Measurements from ENCODE around the gene NETO1.

Gene NETO1

DNA sequence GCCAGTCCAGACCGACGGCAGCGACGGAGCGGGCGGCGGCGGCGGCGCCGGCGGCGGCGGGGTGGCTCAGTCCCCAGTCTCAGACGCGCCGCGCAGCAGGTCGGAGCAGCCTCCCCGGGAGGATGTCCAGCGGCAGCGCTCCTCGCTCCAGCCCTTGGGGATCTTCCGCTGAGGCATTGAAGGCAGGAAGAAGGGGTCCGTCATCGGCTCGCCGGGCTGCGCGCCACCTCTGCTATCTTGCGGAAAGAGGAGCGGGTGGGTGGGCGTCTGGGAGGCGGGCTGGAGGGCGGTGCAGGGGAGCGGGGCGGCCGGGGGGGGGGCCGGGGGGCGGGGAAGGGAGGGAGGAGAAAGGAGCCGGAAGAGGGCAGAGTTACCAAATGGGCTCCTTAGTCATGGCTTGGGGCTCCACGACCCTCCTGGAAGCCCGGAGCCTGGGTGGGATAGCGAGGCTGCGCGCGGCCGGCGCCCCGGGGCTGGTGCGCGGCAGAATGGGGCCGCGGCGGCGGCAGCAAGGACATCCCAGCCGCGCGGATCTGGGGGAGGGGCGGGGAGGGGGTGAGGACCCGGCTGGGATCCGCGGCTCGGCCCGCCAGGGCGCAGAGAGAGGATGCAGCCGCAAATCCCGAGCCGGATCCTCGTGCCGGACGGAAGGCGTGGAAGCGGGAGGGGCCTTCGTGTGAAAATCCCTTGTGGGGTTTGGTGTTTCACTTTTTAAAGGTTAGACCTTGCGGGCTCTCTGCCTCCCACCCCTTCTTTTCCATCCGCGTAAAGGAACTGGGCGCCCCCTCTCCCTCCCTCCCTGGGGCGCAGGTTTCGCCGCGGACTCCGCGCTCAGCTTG is at the start of gene NETO1:
Gene NETO1, minus strand, starts transcription at position 242 of the 839 bp plus-strand sequence. CDS start 696 bp downstream, outside the sequence.
- no peak for TF ChIP-seq GATA1 (IDR thresholded peaks at IDR 0.05; ENCODE audit: low read depth, low read length)
- TF ChIP-seq POLR2A (IDR thresholded peaks at IDR 0.05; ENCODE audit: low read length): no peak
- no peak for DNase-seq

DNA sequence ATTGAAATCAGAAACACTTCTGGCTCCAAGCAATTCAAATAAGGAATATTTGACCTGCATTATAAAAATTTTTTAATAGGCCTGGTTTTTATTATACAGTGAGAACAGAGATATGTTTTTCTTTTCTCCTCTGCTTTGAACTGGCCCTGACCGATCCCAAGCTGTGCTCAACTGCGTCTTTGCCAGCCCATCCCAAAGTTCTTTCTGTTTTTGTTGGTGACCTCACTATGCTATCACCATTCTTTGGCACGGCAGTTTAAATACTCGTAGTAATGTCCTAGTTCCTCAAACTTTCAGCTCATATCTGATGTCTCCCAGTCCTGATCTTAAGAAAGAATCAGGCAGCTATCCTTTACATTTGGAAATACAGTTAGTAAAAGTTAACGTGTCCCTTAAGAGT is 42.3 kb upstream of the NETO1 start:
- DNase-seq: no peak
- TF ChIP-seq GATA1 (IDR thresholded peaks at IDR 0.05; ENCODE audit: low read depth, low read length) (no peak), POLR2A (IDR thresholded peaks at IDR 0.05; ENCODE audit: low read length) (no peak)

DNA sequence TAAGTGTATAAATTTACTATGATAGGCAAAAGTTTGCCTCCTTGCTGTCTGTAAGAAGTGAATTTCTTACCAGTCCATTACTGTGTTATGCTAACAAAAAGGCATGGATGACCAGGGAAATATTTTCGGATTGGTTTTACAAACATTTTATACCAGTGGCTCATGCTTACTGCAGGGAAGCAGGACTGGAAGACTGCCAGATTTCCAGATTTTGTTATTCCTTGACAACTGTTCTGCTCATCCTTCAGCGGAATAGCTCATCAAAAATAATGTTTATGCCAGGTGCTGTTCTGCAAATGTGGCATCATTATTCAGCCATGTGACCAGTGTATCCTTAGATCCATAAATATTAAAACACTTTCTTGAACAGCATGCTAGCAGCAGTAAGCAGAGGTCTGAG is 40.4 kb upstream of the NETO1 start:
- DNase-seq: no peak
- TF ChIP-seq POLR2A (IDR thresholded peaks at IDR 0.05; ENCODE audit: low read length) (no peak), GATA1 (IDR thresholded peaks at IDR 0.05; ENCODE audit: low read depth, low read length) (no peak)

GRCh38 chr18:72903033-72903432 is 35.2 kb upstream of the NETO1 start:
- no peak for TF ChIP-seq GATA1 (IDR thresholded peaks at IDR 0.05; ENCODE audit: low read depth, low read length)
- TF ChIP-seq POLR2A (IDR thresholded peaks at IDR 0.05; ENCODE audit: low read length): no peak

GRCh38 chr18:72899338-72899737 is 31.6 kb upstream of the NETO1 start:
- TF ChIP-seq POLR2A (IDR thresholded peaks at IDR 0.05; ENCODE audit: low read length): no peak
- no peak for TF ChIP-seq GATA1 (IDR thresholded peaks at IDR 0.05; ENCODE audit: low read depth, low read length)
- no peak for DNase-seq

More at GRCh38 chr18:72903033-72903432, 35.2 kb upstream of the NETO1 start:
- no peak for DNase-seq

GRCh38 chr18:72898870-72899269 is 31.1 kb upstream of the NETO1 start:
- no peak for TF ChIP-seq POLR2A (IDR thresholded peaks at IDR 0.05; ENCODE audit: low read length)
- TF ChIP-seq GATA1 (IDR thresholded peaks at IDR 0.05; ENCODE audit: low read depth, low read length): no peak
- no peak for DNase-seq

DNA sequence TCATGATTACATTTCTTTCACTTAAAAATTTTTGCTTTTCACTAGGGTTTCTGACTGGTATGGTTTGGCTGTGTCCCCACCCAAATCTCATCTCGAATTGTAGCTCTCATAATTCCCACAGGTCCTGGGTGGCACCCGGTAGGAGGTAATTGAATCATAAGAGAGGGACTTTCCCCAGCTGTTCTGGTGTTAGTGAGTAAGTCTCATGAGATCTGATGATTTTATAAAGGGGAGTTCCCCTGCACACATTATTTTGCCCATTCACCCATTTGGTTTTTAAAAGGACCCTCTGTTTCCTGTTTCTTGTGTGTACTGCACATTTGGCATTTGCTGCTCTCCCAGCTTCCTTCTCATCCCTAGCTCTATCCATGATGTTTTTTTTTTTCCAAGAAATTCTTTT is 27.8 kb upstream of the NETO1 start:
- DNase-seq: no peak
- TF ChIP-seq GATA1 (IDR thresholded peaks at IDR 0.05; ENCODE audit: low read depth, low read length): no peak
- no peak for TF ChIP-seq POLR2A (IDR thresholded peaks at IDR 0.05; ENCODE audit: low read length)

GRCh38 chr18:72878561-72878960 is 10.8 kb upstream of the NETO1 start:
- no peak for TF ChIP-seq POLR2A (IDR thresholded peaks at IDR 0.05; ENCODE audit: low read length)
- no peak for TF ChIP-seq GATA1 (IDR thresholded peaks at IDR 0.05; ENCODE audit: low read depth, low read length)
- DNase-seq: no peak

DNA sequence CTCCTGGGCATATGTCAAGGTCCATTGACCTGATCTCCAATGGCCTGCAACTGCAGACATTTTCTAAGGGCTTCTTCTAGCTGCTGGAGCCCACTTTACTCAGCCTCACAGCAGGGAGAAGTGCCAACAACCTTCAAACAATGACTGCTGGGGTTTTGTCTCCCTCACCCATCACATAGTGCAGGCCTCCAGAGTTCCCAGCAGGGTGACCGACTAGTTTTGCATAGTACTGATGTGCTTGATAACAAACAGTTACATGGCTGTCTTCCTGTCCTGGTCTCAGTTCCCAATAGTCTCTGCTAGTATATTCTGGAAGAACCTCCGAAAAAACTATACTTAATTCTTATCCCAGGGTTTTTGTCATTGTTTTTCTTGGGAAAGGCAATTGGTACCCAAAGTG is 10.4 kb upstream of the NETO1 start:
- DNase-seq: no peak
- TF ChIP-seq POLR2A (IDR thresholded peaks at IDR 0.05; ENCODE audit: low read length) (no peak), GATA1 (IDR thresholded peaks at IDR 0.05; ENCODE audit: low read depth, low read length) (no peak)

DNA sequence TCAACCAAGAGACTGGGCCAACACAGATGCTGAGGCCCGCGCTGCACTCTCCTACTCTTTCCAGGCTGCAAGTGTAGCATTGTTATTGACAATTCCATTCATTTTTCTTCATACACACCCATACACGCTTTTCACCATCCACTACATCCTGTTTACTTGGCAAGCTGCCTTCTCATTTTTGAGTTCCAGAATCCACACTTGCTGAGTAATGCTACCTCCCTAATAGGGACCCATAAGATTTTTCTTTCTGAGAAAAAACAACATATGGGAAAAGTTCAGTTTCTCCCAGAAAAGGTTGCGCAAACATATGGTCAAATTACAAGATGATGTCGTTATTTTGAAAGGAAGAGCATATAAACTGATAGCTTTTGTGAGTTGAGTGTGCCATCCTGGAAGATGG is 3.3 kb upstream of the NETO1 start:
- no peak for TF ChIP-seq POLR2A (IDR thresholded peaks at IDR 0.05; ENCODE audit: low read length)
- TF ChIP-seq GATA1 (IDR thresholded peaks at IDR 0.05; ENCODE audit: low read depth, low read length): no peak
- no peak for DNase-seq

DNA sequence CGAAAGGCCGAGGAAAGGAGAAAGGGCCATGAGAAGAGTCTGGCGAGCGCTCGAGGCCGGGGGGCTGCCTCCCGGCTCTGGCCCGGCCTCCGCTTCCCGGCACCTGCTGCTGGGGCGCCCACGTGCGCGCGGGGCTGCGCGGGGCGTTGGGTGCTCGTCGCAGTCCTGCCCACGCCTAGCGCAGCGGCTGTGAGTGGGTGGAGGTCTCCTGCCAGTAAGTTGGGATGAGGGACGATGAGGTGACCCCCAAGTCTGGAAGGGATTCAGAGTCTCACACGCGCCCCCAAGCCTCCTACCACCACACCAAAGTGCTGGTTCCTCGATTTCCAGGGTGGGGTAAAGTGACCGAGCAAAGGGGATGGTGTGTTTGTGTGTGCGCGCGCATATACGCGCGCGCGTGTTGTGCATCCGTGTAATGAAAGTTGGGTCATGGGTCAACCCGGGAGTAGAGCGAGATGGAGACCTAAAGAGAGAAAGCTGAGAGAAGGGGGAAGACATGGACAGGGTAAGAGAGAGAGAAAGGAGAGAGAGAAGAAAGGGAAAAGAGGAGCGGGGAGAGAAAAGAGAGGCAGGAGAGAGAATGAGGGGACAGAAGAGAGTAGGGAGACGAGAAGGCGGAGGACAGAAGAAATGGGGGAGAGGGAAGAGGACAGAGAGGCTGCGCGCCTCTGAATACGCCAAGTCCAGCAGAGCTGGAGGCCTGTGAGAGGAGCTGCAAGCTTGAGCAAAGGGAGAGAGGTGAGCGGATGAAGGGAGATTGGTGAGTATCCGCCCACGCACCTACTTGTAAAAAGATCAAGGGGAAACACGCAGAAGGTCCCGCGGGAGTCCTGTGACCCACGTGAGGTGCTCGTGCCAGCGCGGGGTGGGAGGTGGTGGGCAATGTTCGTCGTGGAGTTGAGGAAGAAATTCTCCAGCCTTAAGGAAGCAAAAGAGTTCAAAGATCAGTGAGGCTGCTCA is 1.7 kb upstream of the NETO1 start:
- DNase-seq: no peak

GRCh38 chr18:72868585-72869225 is 918 bp upstream of the NETO1 start:
- no peak for DNase-seq
- TF ChIP-seq POLR2A (IDR thresholded peaks at IDR 0.05; ENCODE audit: low read length) (no peak), GATA1 (IDR thresholded peaks at IDR 0.05; ENCODE audit: low read depth, low read length) (no peak)

More for the DNA sequence above, 1.7 kb upstream of the NETO1 start:
- no peak for TF ChIP-seq GATA1 (IDR thresholded peaks at IDR 0.05; ENCODE audit: low read depth, low read length)
- no peak for TF ChIP-seq POLR2A (IDR thresholded peaks at IDR 0.05; ENCODE audit: low read length)

DNA sequence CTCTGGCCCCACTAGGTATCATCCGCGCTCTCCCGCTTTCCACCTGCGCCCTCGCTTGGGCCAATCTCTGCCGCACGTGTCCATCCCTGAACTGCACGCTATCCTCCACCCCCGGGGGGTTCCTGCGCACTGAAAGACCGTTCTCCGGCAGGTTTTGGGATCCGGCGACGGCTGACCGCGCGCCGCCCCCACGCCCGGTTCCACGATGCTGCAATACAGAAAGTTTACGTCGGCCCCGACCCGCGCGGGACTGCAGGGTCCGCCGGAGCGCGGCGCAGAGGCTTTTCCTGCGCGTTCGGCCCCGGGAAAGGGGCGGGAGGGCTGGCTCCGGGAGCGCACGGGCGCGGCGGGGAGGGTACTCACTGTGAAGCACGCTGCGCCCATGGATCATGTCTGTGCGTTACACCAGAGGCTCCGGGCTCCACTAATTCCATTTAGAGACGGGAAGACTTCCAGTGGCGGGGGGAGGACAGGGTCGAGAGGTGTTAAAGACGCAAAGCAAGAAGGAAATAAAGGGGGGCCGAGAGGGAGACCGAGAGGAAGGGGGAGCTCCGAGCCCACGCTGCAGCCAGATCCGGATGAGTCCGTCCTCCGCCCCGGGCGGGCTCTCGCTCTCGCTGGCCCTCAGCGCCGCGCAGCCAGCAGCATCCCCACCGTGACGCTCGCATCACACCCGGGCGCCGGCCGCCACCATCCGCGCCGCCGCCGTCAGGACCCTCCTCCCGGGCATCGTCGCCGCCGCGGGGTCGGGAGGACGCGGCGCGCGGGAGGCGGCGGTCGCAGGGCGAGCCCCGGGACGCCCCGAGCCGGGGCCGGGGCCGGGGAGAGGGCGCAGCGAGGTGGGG is 664 bp downstream of the NETO1 start:
- TF ChIP-seq GATA1 (IDR thresholded peaks at IDR 0.05; ENCODE audit: low read depth, low read length): no peak
- TF ChIP-seq POLR2A (IDR thresholded peaks at IDR 0.05; ENCODE audit: low read length): no peak
- DNase-seq: no peak
